Pancreas (tissue), 10 donors: ENCODE data around the gene NMU. TPM values are rescaled to one million over a fixed set of nuclear protein-coding genes. Genes with fewer than 3 reads are reported as not detected.
"Not testable (repeated sequence)": the region's sequence is repeated elsewhere in the genome, so short reads cannot be mapped to it uniquely, and the experiment has no call there.

Experiments used
- ATAC-seq, 4 donors: fragments of 200-7000 bp; cut with Tn5 transposase; one replicate each; pipeline versions ENCODE4 v1.8.0 to v1.9.1; 2020; ENCODE audit warnings: mild to moderate bottlenecking in 4 of 4, moderate library complexity in 4 of 4
- DNase-seq, 6 donors: peaks; one replicate each; pipeline ENCODE4 v3.0.0-alpha.2; 2020
- FAIRE-seq: peaks from 2 replicates; lab custom pipeline; 2012; peaks lifted over from hg19 to GRCh38; lab: Jason Lieb, UNC
- H3K27ac ChIP-seq, 4 donors: fragments of 200-600 bp; sonication (generic); 1 replicate in 3 of 4; 2 replicates in 1 of 4; pipeline versions ENCODE4 v1.5.0 to v1.8.0; 2020
- H3K27me3 ChIP-seq, 4 donors: fragments of 200-600 bp; one replicate each; pipeline ENCODE4 v1.8.0; 2021
- H3K36me3 ChIP-seq, 3 donors: fragments of 200-600 bp; sonication (generic) in 1 of 3; one replicate each; pipeline versions ENCODE4 v1.5.0 to v1.8.0; 2020 to 2021
- H3K4me1 ChIP-seq, 3 donors: fragments of 200-600 bp; one replicate each; pipeline ENCODE4 v1.8.0; 2021
- H3K4me3 ChIP-seq, 4 donors: fragments of 200-600 bp; sonication (generic) in 2 of 4; one replicate each; pipeline versions ENCODE4 v1.5.0 to v1.8.0; 2020 to 2021
- H3K9me3 ChIP-seq, 4 donors: fragments of 200-600 bp; one replicate each; pipeline ENCODE4 v1.8.0; 2021
- CTCF ChIP-seq, 4 donors: fragments of 200-600 bp; sonication (generic) in 3 of 4; IDR thresholded peaks; one replicate each; pipeline versions ENCODE4 v1.5.0 to v1.8.0; 2021; ENCODE audit warnings: antibody characterized with exemption in 4 of 4
- WGBS, 2 donors: extraction: QIAGEN DNeasy Blood & Tissue Kit; methylation state at CpG; one replicate each; pipeline ENCODE4 v1.1.7; 2013; 5-methylcytosine and 5-hydroxymethylcytosine counted together
- intact Hi-C, 3 donors: fragments of 100-400 bp; cut with DNase I; formaldehyde crosslinking; loops; one replicate each; pipeline versions ENCODE4 v1.11.1 to v1.14.2; 2022
- polyA plus RNA-seq, 2 donors: library from polyadenylated mRNA; stranded (reverse); fragments of 200-250 nt; gene quantifications; one replicate each; pipeline ENCODE4 v1.2.3, GENCODE V29; 2013
- total RNA-seq, 6 donors: library from RNA; stranded (reverse); fragmentation: NEBNext Ultra II Directional in 4 of 6; extraction: Animal tissue kit (Norgen Biotek cat#: 25700) in 4 of 6; gene quantifications; one replicate each; pipeline versions ENCODE4 v1.2.1 to v1.2.4, GENCODE V29; 2021 to 2023
- donor health status: healthy with polysubstance abuse.
- donor health status: DM: no; HTN: no; CAD: no; lungs with moderate emphysema.
- donor health status: DM: no; HTN: no; CAD: no.
- donor health status: control.
- donor health status: control.
- donor health status: Bipolar disorder and iron deficiency.
- donor health status: DM: yes; HTN: yes; CAD: no.
- donor health status: DM: no; HTN: no; CAD: no.
- donor health status: DM: no; HTN: no; CAD: no.
- donor health status: DM: yes; HTN: yes; CAD: no.

The NMU gene
- total and polyA plus RNA-seq, 8 donors: 0.76 TPM; not detected in 7

- ATAC-seq (peak in 3 of 4 donors; percentile 67 to 77 (median 75)), FAIRE-seq (no peak)
- 10% methylated on average over 2 of the region's 2 CpGs for WGBS, 2 donors
These were observed 81.6 kb downstream of the NMU start for GRCh38 chr4:55554453-55555030.

GRCh38 chr4:55553441-55554201 lies 82.5 kb downstream of the NMU start:
- intact Hi-C loops: loop anchor here in 1 of 3 donors (10.0 kb wide), 1 partner anchor 209 kb away; the partner anchor contains the start of gene SRD5A3
- Histone ChIP-seq H3K27ac (no peak overlapping the region), H3K4me1 (no peaks in the 10 kb centered on the region), H3K36me3 (no peaks in the 10 kb centered on the region), H3K27me3 (no peaks in the 10 kb centered on the region), H3K9me3 (no peaks in the 10 kb centered on the region), H3K4me3 (peak overlapping the region in 1 of 4 donors; percentile 15)
- 66 to 67% methylated on average over 10 of the region's 10 CpGs for WGBS, 2 donors
- DNase-seq: peak in 3 of 6 donors; percentile 3 to 15 (median 12)
- no peak for FAIRE-seq
- TF ChIP-seq CTCF (IDR thresholded peaks at IDR 0.05): no peak
- peak in 3 of 4 donors; percentile 53 to 74 (median 65) for ATAC-seq

More at GRCh38 chr4:55554453-55555030, 81.6 kb downstream of the NMU start:
- DNase-seq: no peak
- Histone ChIP-seq H3K4me1 (no peaks in the 10 kb centered on the region), H3K27me3 (no peaks in the 10 kb centered on the region), H3K9me3 (no peaks in the 10 kb centered on the region), H3K36me3 (no peaks in the 10 kb centered on the region), H3K27ac (no peak overlapping the region), H3K4me3 (no peak overlapping the region)
- intact Hi-C loops: loop anchor here in 1 of 3 donors (10.0 kb wide), 1 partner anchor 210 kb away; the partner anchor contains the start of gene SRD5A3
- TF ChIP-seq CTCF (IDR thresholded peaks at IDR 0.05): peak in 2 of 4 donors; percentile 16 to 19

GRCh38 chr4:55551964-55552363 lies 84.1 kb downstream of the NMU start:
- ATAC-seq, H3K4me3 ChIP-seq, DNase-seq, H3K27me3 ChIP-seq, H3K36me3 ChIP-seq, FAIRE-seq, H3K4me1 ChIP-seq, H3K27ac ChIP-seq, H3K9me3 ChIP-seq: not testable (repeated sequence)
- intact Hi-C loops: loop anchor here in 1 of 3 donors (10.0 kb wide), 1 partner anchor 207 kb away; the partner anchor contains the start of gene SRD5A3
- 74 to 78% methylated on average over 6 of the region's 6 CpGs for WGBS, 2 donors

- DNase-seq (no peak), ATAC-seq (no peak), FAIRE-seq (no peak)
- 66 to 70% methylated on average over 2 of the region's 2 CpGs for WGBS, 2 donors
- Histone ChIP-seq H3K4me1 (peaks cover 0 to under 1% (median 0%) of the 10 kb centered on the region in 3 donors), H3K36me3 (no peaks in the 10 kb centered on the region), H3K9me3 (no peaks in the 10 kb centered on the region), H3K27ac (no peak overlapping the region), H3K4me3 (no peak overlapping the region), H3K27me3 (no peaks in the 10 kb centered on the region)
- TF ChIP-seq CTCF (IDR thresholded peaks at IDR 0.05): no peak
- intact Hi-C loops: loop anchor here in 1 of 3 donors (10.0 kb wide), 1 partner anchor 205 kb away; the partner anchor contains the start of gene SRD5A3
These were observed 86.2 kb downstream of the NMU start for GRCh38 chr4:55549888-55550287.

GRCh38 chr4:55547918-55548317 lies 88.2 kb downstream of the NMU start:
- no peak for ATAC-seq
- DNase-seq: no peak
- Histone ChIP-seq H3K27me3 (no peaks in the 10 kb centered on the region), H3K4me1 (peaks cover 0 to 8% (median 0%) of the 10 kb centered on the region in 3 donors), H3K27ac (peak overlapping the region in 1 of 4 donors; percentile 98), H3K36me3 (no peaks in the 10 kb centered on the region), H3K9me3 (no peaks in the 10 kb centered on the region), H3K4me3 (peak overlapping the region in 2 of 4 donors; percentile 84 to 94)
- WGBS, 2 donors: 81 to 83% methylated on average over 4 of the region's 4 CpGs
- TF ChIP-seq CTCF (IDR thresholded peaks at IDR 0.05): no peak
- no peak for FAIRE-seq
- intact Hi-C loops: no loop called here
